ENCODE results near the gene BCL7A.
"Not testable (repeated sequence)": the region's sequence is repeated elsewhere in the genome, so short reads cannot be mapped to it uniquely, and the experiment has no call there.

Gene BCL7A

DNA sequence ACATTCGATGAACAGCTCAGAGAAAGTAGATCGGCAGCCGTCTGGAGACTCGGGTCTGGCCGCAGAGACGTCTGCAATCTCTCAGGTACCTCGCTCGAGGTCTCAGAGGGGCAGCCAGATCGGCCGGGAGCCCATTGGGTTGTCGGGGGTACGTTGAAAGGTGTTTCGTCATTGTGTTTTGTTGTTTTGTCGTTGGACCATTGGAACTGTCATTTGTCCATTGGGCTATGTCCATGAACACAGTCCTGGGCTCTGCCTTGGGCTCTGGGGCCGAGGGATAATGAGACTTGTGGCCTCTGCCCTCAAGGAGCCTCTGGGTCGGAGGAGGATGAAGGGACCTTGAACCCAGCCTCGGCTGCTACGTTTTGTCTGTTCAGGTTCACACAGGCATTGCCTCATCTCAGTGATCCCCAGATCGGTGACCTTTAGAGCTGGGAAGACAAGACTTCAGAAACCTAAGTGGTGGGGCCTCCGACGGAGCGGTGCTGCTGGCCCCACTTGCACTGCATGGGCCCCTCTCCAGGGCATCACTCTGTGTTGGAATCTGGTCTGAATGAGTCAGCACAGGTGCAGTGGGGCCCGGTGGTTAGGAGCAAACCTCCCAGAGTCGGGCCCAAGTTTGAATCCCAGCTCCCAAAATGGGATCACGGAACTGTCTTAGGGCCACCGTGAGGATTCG lies 33.3 kb downstream of the BCL7A start:
- DNase-seq (ENCODE audit: low spot score), result no peak

GRCh38 chr12:122056406-122056805 lies 34.7 kb downstream of the BCL7A start:
- DNase-seq (ENCODE audit: low spot score), result not testable (repeated sequence)

GRCh38 chr12:122057007-122057735 lies 35.5 kb downstream of the BCL7A start:
- no peak for DNase-seq (ENCODE audit: low spot score)

GRCh38 chr12:122057769-122058168 lies 36.1 kb downstream of the BCL7A start:
- DNase-seq (ENCODE audit: low spot score), result no peak

DNA sequence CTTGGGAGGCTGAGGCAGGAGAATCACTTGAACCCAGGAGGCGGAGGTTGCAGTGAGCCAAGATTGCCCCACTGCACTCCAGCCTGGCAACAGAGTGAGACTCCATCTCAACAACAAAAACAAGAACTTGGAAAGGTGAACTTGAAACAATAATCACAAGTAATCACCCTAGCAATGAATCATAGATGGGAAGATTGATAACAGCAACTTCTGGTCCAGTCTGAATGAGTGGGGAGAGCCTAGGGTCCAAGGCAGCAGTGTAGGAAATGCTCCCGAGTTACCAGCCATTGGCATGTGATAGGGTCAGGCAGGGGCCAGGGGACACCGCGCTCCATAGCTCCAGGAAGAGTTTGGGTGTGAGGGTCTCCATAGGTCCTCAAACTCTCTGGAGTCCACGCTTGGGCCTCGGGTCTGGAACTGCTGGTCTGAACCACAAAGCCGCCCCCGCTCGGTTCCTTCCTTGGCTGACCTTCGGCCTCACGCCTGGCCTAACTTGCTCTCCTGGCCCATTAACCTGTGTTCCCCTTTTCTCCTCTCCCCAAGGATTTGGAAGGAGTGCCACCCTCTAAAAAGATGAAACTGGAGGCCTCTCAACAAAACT lies 37.0 kb downstream of the BCL7A start:
- no peak for DNase-seq (ENCODE audit: low spot score)

- DNase-seq (ENCODE audit: low spot score), result no peak
Measured at GRCh38 chr12:122059203-122059960, 37.7 kb downstream of the BCL7A start.

DNA sequence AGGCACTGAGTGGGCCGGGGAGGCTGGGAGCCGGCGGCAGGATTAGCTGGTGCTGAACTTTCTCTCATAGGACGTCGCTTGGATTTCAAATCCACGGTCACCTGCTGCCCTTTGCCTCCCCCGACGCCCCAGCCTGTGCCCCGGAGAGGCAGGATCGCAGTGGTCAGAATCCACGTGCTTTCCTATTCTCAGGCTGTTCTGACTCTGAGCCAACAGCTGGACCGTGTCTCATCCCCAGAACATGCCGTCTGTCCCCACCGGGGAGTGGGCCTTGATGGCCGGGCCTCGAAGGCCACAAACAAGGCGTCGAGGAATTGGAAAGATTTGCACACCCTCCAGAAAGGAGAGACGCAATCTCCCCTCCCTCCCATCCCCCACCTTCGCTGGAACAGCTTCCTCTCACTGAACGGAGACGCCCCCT lies 38.4 kb downstream of the BCL7A start:
- no peak for DNase-seq (ENCODE audit: low spot score)

- no peak for DNase-seq (ENCODE audit: low spot score)
Measured at GRCh38 chr12:122061253-122061652, 39.6 kb downstream of the BCL7A start.

DNA sequence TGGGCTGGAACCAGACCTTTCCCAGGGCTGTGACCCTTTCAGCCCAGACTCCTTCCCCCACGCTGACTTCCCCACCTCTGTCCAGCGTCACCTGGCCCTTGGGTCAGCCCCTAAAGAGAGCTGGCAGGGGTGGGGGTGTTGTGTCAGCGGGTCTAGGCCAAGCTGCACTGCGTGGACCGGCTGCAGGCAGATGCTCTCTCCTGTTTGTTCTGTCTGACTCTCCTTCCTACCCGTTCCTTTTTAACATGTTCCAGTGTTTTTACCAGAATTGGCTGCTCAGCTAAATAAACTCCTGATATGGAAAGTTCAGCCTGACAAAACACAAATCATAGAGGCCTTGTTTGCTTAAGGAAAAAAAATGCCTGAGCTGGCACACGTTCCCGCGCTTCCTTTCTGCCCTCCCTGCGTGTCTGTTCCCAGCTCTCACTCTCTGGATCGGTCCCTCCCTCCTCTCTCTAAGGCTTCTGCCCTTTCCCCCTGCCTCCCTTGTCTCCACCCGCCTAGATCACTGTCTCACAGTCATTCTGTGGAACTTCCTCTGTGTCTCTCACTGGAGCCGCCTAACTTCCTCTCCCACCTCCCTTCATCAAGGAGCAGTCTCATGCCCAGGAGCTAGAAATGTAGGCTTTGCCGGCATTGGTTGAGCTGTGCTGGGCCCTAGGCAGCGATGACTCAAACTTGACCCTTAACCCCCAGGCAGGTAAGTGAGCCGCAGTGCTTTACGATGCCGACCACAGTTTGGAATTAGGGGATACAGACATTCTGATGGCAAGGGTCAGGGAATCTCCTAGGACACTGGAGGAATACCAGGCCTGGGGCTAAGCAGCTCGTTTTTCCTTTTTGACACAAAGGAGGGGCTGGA lies 41.4 kb downstream of the BCL7A start:
- peak; percentile 64 for DNase-seq (ENCODE audit: low spot score)

DNA sequence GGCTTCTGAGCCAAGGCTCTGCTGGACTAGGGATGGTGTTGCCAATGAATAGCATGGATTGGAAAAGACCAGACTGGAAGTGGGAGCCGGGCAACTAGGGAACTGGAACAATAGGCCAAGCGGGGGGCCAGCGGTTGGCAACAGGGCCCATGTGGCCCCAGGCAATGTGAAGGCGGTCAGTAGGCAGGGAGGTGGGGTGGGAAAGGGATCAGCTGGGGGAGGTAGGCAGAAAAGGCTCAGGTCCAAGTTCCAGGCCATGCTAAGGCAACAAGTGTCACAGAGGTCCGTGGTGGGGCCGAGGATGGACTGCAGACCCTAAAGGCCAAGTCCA lies 42.0 kb downstream of the BCL7A start:
- no peak for DNase-seq (ENCODE audit: low spot score)

DNA sequence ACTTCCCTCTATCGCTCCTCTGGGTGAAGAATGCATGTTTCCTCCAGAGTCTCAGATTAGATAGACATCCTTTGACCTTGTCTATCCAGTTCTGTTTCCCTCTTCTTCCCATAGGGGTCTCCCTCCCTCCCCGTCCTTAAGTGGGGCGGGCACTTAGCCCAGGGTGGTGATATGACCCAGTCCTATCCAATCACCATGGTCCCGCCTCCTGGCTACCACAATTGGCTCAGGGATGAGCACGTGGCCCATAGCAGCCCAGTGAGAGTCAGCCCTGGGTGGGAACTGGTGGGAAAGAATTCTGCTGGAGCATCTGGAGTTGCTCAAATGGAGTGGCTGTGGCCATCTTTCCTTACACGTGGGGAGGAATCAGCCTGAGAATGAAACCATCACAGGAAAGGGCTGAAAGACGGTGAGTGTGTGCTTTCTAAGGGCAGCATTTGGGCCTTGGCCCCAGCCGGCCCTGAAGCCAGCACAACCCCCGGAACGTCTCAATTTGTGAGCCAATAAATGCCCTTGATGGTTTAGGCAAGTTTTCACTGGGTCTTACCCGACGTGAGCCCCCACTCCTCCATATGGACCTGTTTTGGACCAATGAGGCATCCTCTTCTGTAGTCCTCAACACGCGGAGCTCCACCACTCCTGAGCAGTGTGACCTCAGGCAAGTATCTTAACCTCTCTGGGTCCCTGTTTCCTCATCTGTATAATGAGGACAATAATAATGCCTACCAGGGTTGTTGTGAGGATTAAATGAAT lies 42.5 kb downstream of the BCL7A start:
- peak; percentile 78 for DNase-seq (ENCODE audit: low spot score)

DNA sequence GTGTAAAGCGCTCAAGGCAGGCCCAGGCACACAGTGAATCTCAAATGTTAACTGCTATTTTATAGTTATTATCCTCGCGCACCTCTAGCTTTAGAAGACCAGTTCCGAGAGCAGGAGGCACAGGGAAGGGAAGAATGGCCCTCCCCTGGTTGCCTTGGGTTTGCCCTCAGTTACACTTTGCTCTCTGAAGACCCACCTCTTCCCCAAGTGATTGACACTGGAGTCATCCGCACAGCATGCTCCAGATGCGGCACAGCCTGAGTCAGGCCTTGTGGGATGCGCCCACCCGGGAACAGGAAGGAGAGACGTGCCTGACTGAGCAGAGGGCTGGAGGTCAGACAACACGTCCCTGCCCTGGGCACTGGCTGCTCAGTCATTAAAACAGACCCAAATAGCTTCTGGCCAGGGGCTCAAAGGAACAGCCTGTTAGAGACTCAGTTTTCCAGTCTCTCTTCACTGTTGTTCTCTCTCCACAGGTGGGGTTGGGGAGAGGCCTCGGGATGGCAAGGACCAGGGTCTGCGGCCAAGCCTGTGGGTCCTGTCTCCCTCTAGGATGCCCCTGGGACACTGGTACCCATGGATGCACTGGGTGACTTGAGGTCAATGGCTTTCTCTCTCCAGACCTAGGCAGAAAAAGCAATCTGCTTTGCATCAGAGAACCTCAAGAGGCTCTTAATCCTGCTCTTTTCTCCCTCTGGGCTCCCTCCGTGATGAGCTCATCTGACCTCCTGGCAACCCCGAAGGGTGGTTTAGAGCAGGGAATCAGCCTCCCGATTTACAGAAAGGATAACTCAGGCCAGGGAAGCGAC lies 43.3 kb downstream of the BCL7A start:
- DNase-seq (ENCODE audit: low spot score), result peak; percentile 57

GRCh38 chr12:122067548-122067947 lies 45.9 kb downstream of the BCL7A start:
- no peak for DNase-seq (ENCODE audit: low spot score)

GRCh38 chr12:122067966-122068365 lies 46.3 kb downstream of the BCL7A start:
- no peak for DNase-seq (ENCODE audit: low spot score)

DNA sequence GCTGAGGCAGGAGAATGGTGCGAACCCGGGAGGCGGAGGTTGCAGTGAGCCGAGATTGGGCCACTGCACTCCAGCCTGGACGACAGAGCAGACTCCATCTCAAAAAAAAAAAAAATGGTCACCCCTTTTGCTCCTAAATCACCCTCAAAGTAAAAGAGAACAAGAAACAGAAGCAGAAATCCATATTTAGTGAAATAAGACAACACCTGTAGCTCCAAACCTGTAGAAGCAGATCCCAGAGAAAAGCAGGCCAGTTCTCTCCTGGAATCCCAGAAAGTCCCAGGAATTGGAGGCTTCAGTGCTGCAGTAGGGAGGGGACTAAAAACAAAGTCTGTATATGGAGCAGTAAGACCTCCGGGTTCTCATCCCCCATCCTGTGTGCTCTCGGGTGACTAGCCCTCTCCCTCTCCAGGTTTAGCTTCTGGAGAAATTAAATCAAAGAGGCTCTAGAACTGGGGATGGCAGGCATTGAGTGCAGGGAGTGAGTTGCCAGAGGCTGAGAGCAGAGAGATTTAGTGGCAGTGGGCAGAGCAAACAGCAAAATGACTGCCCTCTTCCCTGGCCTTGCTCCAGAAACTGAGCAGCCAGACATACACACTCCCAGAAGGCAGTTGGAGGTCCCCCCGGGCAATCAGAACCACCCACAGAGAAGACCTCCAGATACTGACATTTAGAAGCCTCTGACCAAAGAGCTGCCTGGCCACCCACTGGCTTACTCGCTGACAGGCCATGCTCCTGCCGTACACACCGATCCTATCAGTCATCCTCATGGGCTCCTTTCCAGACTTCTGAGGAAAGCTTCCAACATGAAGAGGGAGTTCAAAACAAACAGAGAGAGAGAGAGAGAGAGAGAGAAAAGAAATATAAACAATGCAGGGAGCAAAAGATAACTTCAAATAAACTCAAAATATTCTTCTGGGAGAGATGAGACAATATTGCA lies 50.6 kb downstream of the BCL7A start:
- peak; percentile 79 for DNase-seq (ENCODE audit: low spot score)

DNA sequence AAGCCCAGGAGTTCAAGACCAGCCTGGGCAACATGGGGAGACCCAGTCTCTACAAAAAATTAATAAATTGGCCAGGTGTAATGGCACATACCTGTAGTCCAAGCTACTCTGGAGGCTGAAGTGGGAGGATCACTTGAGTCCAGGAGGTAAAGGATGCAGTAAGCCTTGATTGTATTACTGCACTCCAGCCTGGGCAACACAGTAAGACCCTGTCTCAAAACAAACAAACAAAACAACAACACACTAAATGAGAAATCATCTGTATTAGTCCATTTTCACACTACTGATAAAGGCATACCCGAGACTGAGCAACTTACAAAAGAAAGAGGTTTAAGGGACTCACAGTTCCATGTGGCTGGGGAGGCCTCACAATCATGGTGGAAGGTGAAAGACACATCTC lies 52.1 kb downstream of the BCL7A start:
- no peak for DNase-seq (ENCODE audit: low spot score)

DNA sequence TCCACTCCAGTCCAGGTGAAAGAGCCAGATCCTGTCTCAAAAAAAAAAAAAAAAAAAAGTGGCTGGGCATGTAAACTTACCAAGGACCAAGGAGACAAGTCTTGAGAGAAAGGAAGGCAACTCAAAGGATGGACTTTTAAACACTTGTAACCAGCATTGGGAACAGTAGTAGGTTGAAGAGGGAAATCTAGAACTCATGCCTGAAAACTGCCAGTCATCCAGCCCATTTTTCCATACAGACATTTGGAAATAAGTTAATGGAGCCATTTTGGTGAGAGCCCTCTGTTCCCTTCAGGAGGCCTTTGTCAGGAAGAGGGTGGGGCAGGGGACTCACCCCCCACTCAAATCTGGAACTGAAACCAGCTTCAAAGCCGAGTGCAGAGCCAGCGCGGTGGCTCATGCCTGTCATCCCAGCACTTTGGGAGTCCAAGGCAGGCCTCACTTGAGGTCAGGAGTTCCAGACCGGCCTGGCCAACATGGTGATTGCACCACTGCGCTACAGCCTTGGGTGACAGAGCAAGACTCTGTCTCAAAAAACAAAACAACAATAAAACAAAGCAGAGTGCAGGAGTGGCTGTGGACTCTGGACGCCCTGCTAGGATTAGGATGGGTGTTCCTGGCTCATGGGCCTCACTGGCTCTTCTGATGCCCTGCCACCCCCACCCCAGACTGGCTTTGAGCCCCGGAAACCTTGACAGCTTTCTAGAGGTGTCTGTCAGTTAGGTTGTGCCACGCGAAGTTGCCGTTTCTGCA lies 55.2 kb downstream of the BCL7A start:
- DNase-seq (ENCODE audit: low spot score), result no peak
